Trophoblast cell (in vitro differentiated cells and primary cell): Measurements from ENCODE around the gene CLNS1A.

Experiments
- DNase-seq, 2 donors: peaks; one replicate each; pipeline ENCODE4 v3.0.0-alpha.2; 2016
- H2AFZ ChIP-seq: 2 replicates; pipeline ENCODE4 v1.6.1; 2013; ENCODE audit warnings: low read length, moderate library complexity, mild to moderate bottlenecking; ENCODE audit not compliant: insufficient read depth, poor library complexity
- H2AK5ac ChIP-seq: 2 replicates; pipeline ENCODE4 v1.6.1; 2013; ENCODE audit warnings: mild to moderate bottlenecking, low read length
- H2BK120ac ChIP-seq: 2 replicates; pipeline ENCODE4 v1.6.1; 2013; ENCODE audit warnings: low read length, mild to moderate bottlenecking, moderate library complexity; ENCODE audit not compliant: insufficient read depth, poor library complexity
- H2BK12ac ChIP-seq: 2 replicates; pipeline ENCODE4 v1.6.1; 2013; ENCODE audit warnings: mild to moderate bottlenecking, low read length, moderate library complexity
- H2BK5ac ChIP-seq: 2 replicates; pipeline ENCODE4 v1.6.1; 2013; ENCODE audit warnings: low read length, low read depth, moderate library complexity, mild to moderate bottlenecking; ENCODE audit not compliant: poor library complexity
- H3K14ac ChIP-seq: 2 replicates; pipeline ENCODE4 v1.6.1; 2013; ENCODE audit warnings: mild to moderate bottlenecking, low read length
- H3K18ac ChIP-seq: 2 replicates; pipeline ENCODE4 v1.6.1; 2013; ENCODE audit warnings: mild to moderate bottlenecking, low read length
- H3K23ac ChIP-seq: 2 replicates; pipeline ENCODE4 v1.6.1; 2013; ENCODE audit warnings: low read length
- H3K27ac ChIP-seq: 2 replicates; pipeline ENCODE4 v1.5.1; 2013; ENCODE audit warnings: low read depth, mild to moderate bottlenecking, inconsistent platforms, low read length, moderate library complexity
- H3K27me3 ChIP-seq: 2 replicates; pipeline ENCODE4 v1.6.1; 2013; ENCODE audit warnings: inconsistent platforms, mild to moderate bottlenecking, low read length, moderate library complexity; ENCODE audit not compliant: insufficient read depth
- H3K36me3 ChIP-seq, 2 experiments: 1 replicate in 1 of 2; 2 replicates in 1 of 2; pipeline ENCODE4 v1.6.1; 2013; ENCODE audit warnings: low read length in 2 of 2, mild to moderate bottlenecking in 2 of 2, moderate library complexity in 1 of 2; ENCODE audit not compliant: insufficient read depth in 2 of 2, control insufficient read depth in 1 of 2
- H3K4ac ChIP-seq: 2 replicates; pipeline ENCODE4 v1.6.1; 2013; ENCODE audit warnings: low read depth, mild to moderate bottlenecking, low read length, moderate library complexity
- H3K4me1 ChIP-seq, 2 experiments: 1 replicate in 1 of 2; 2 replicates in 1 of 2; pipeline ENCODE4 v1.6.1; 2013; ENCODE audit warnings: low read length in 2 of 2, mild to moderate bottlenecking in 2 of 2, moderate library complexity in 1 of 2; ENCODE audit not compliant: insufficient read depth in 2 of 2, control insufficient read depth in 1 of 2
- H3K4me2 ChIP-seq: 2 replicates; pipeline ENCODE4 v1.6.1; 2013; ENCODE audit warnings: inconsistent platforms, mild to moderate bottlenecking, low read length, moderate library complexity
- H3K4me3 ChIP-seq: 2 replicates; pipeline ENCODE4 v1.5.1; 2013; ENCODE audit warnings: mild to moderate bottlenecking, low read depth, low read length, inconsistent platforms
- H3K79me1 ChIP-seq: one replicate; pipeline ENCODE4 v1.6.1; 2013; ENCODE audit warnings: low read length
- H3K79me2 ChIP-seq: 2 replicates; pipeline ENCODE4 v1.6.1; 2013; ENCODE audit warnings: low read length, mild to moderate bottlenecking; ENCODE audit not compliant: control insufficient read depth, insufficient read depth, poor library complexity
- H3K9ac ChIP-seq: 2 replicates; pipeline ENCODE4 v1.6.1; 2013; ENCODE audit warnings: mild to moderate bottlenecking, low read length
- H3K9me3 ChIP-seq: 2 replicates; pipeline ENCODE4 v1.6.1; 2013; ENCODE audit warnings: low read depth, mild to moderate bottlenecking, control low read depth, inconsistent platforms, low read length; ENCODE audit not compliant: insufficient read depth
- H4K12ac ChIP-seq: 2 replicates; pipeline ENCODE4 v1.6.1; 2013; ENCODE audit warnings: low read depth, mild to moderate bottlenecking, low read length, moderate library complexity
- H4K8ac ChIP-seq: 2 replicates; pipeline ENCODE4 v1.6.1; 2013; ENCODE audit warnings: low read depth, mild to moderate bottlenecking, low read length, moderate library complexity
- H4K91ac ChIP-seq: one replicate; pipeline ENCODE4 v1.6.1; 2013; ENCODE audit warnings: low read depth, mild to moderate bottlenecking, low read length, moderate library complexity
- WGBS: extraction: QIAGEN DNeasy Blood & Tissue Kit; methylation state at CpG from one replicate; pipeline ENCODE4 v1.1.7; 2013; ENCODE audit warnings: missing lambda C conversion rate; ENCODE audit not compliant: insufficient read length, insufficient coverage; ENCODE audit errors: extremely low coverage; 5-methylcytosine and 5-hydroxymethylcytosine counted together

The CLNS1A gene

GRCh38 chr11:77669848-77670511, 32.4 kb upstream of the CLNS1A start:
- no CpG with 5 or more reads among the region's 2 CpGs for WGBS
- Histone ChIP-seq H3K79me2 (no peaks in the 10 kb centered on the region), H2AK5ac (no peak overlapping the region)

GRCh38 chr11:77668760-77669159, 31.2 kb upstream of the CLNS1A start:
- H4K8ac ChIP-seq, result no peak overlapping the region
- H3K9me3 ChIP-seq, result no peaks in the 10 kb centered on the region
- H2BK12ac ChIP-seq, result no peak overlapping the region
- no peak overlapping the region for H3K9ac ChIP-seq
- no peak overlapping the region for H2BK5ac ChIP-seq
- H4K91ac ChIP-seq, result no peak overlapping the region
- no peak overlapping the region for H3K23ac ChIP-seq
- H2AFZ ChIP-seq, result no peak overlapping the region
- H3K14ac ChIP-seq, result no peak overlapping the region
- H3K79me2 ChIP-seq, result no peaks in the 10 kb centered on the region
- no peak overlapping the region for H4K12ac ChIP-seq
- no peak overlapping the region for H3K4me3 ChIP-seq
- no peak overlapping the region for H3K27ac ChIP-seq
- H2AK5ac ChIP-seq, result no peak overlapping the region
- H3K4me2 ChIP-seq, result no peak overlapping the region
- whole genome bisulfite sequencing, result no CpG with 5 or more reads among the region's 3 CpGs
- no peaks in the 10 kb centered on the region for H3K4me1 ChIP-seq
- H3K4ac ChIP-seq, result no peak overlapping the region
- no peak overlapping the region for H2BK120ac ChIP-seq
- DNase-seq, result no peak
- H3K36me3 ChIP-seq, result peaks cover 21 to 23% of the 10 kb centered on the region in 2 experiments
- H3K27me3 ChIP-seq, result no peaks in the 10 kb centered on the region
- H3K18ac ChIP-seq, result no peak overlapping the region
- H3K79me1 ChIP-seq, result no peaks in the 10 kb centered on the region

More at GRCh38 chr11:77669848-77670511, 32.4 kb upstream of the CLNS1A start:
- no peak overlapping the region for H3K4me3 ChIP-seq
- H2AFZ ChIP-seq, result no peak overlapping the region
- no peak overlapping the region for H2BK5ac ChIP-seq
- H2BK120ac ChIP-seq, result no peak overlapping the region
- no peaks in the 10 kb centered on the region for H3K4me1 ChIP-seq
- no peak overlapping the region for H4K8ac ChIP-seq
- H3K4ac ChIP-seq, result no peak overlapping the region
- H3K9ac ChIP-seq, result no peak overlapping the region
- no peaks in the 10 kb centered on the region for H3K79me1 ChIP-seq
- peaks cover 25 to 26% of the 10 kb centered on the region in 2 experiments for H3K36me3 ChIP-seq
- no peak overlapping the region for H3K27ac ChIP-seq
- no peak overlapping the region for H4K12ac ChIP-seq
- no peak overlapping the region for H3K14ac ChIP-seq
- H4K91ac ChIP-seq, result no peak overlapping the region
- DNase-seq, result peak in 1 of 2 donors; percentile 68
- H3K27me3 ChIP-seq, result no peaks in the 10 kb centered on the region
- no peak overlapping the region for H2BK12ac ChIP-seq
- H3K4me2 ChIP-seq, result no peak overlapping the region
- no peaks in the 10 kb centered on the region for H3K9me3 ChIP-seq
- H3K23ac ChIP-seq, result no peak overlapping the region
- no peak overlapping the region for H3K18ac ChIP-seq

GRCh38 chr11:77665240-77665965, 27.8 kb upstream of the CLNS1A start:
- Histone ChIP-seq H3K4me3 (no peak overlapping the region), H2BK5ac (no peak overlapping the region), H3K4me2 (no peak overlapping the region), H3K4ac (no peak overlapping the region), H3K27me3 (no peaks in the 10 kb centered on the region), H3K14ac (no peak overlapping the region), H3K79me1 (no peaks in the 10 kb centered on the region), H4K91ac (no peak overlapping the region), H4K12ac (no peak overlapping the region), H4K8ac (no peak overlapping the region), H3K9ac (no peak overlapping the region), H3K23ac (no peak overlapping the region), H2AFZ (no peak overlapping the region), H3K4me1 (no peaks in the 10 kb centered on the region), H3K18ac (no peak overlapping the region), H3K9me3 (no peaks in the 10 kb centered on the region), H3K27ac (no peak overlapping the region), H3K36me3 (peaks cover 14 to 16% of the 10 kb centered on the region in 2 experiments), H2BK12ac (no peak overlapping the region), H2AK5ac (no peak overlapping the region), H2BK120ac (no peak overlapping the region), H3K79me2 (no peaks in the 10 kb centered on the region)
- WGBS, result no CpG with 5 or more reads among the region's 7 CpGs
- no peak for DNase-seq

- H2BK120ac ChIP-seq, result no peak overlapping the region
- H3K4me3 ChIP-seq, result no peak overlapping the region
- H4K8ac ChIP-seq, result no peak overlapping the region
- H3K79me1 ChIP-seq, result no peaks in the 10 kb centered on the region
- H4K91ac ChIP-seq, result no peak overlapping the region
- no peaks in the 10 kb centered on the region for H3K4me1 ChIP-seq
- no peak overlapping the region for H3K4ac ChIP-seq
- no peaks in the 10 kb centered on the region for H3K9me3 ChIP-seq
- H2BK12ac ChIP-seq, result no peak overlapping the region
- no peak overlapping the region for H3K27ac ChIP-seq
- H3K18ac ChIP-seq, result no peak overlapping the region
- H3K4me2 ChIP-seq, result no peak overlapping the region
- peaks cover 0 to 2% of the 10 kb centered on the region in 2 experiments for H3K36me3 ChIP-seq
- H3K14ac ChIP-seq, result no peak overlapping the region
- H2AFZ ChIP-seq, result no peak overlapping the region
- H3K27me3 ChIP-seq, result no peaks in the 10 kb centered on the region
- H2BK5ac ChIP-seq, result no peak overlapping the region
- H4K12ac ChIP-seq, result no peak overlapping the region
- no peaks in the 10 kb centered on the region for H3K79me2 ChIP-seq
- no peak overlapping the region for H2AK5ac ChIP-seq
- no peak overlapping the region for H3K23ac ChIP-seq
- no peak for DNase-seq
- H3K9ac ChIP-seq, result no peak overlapping the region
- WGBS, result no CpG with 5 or more reads among the region's 3 CpGs
Measured at GRCh38 chr11:77661670-77662069, 24.1 kb upstream of the CLNS1A start.
